Activated T-helper 1 cell treated with anti-CD3 and anti-CD28 coated beads, Interleukin-12 subunit alpha, Interleukin-12 subunit beta, Interleukin-2, Interleukin-4 antibody, amounts not matched to agents 30 ng/mL and 10 ng/mL and 1 ng/mL, durations not matched to agents 14 hours and 24 hours and 36 hours (primary cell): ENCODE results near the gene TBC1D1. TPM values are rescaled to one million over a fixed set of nuclear protein-coding genes. Genes with fewer than 3 reads are reported as not detected.
"Not testable (repeated sequence)": the region's sequence is repeated elsewhere in the genome, so short reads cannot be mapped to it uniquely, and the experiment has no call there.

Experiments used
- DNase-seq: peaks from one replicate; pipeline ENCODE4 v3.0.0; 2021; ENCODE audit warnings: low spot score
- H3K27ac Mint-ChIP-seq: one replicate; pipeline ENCODE4 v1.8.0; 2021; ENCODE audit warnings: mild to moderate bottlenecking, mixed read lengths
- H3K27me3 Mint-ChIP-seq: one replicate; pipeline ENCODE4 v1.8.0; 2022; ENCODE audit warnings: mild to moderate bottlenecking, moderate library complexity, mixed read lengths; ENCODE audit not compliant: insufficient read depth
- H3K36me3 Mint-ChIP-seq: one replicate; pipeline ENCODE4 v1.8.0; 2021; ENCODE audit warnings: low read depth, mixed read lengths
- H3K4me1 Mint-ChIP-seq: one replicate; pipeline ENCODE4 v1.8.0; 2021; ENCODE audit warnings: low read depth, mixed read lengths
- H3K4me3 Mint-ChIP-seq: one replicate; pipeline ENCODE4 v1.8.0; 2021; ENCODE audit warnings: mild to moderate bottlenecking, moderate library complexity, mixed read lengths
- H3K9me3 Mint-ChIP-seq: one replicate; pipeline ENCODE4 v1.8.0; 2021; ENCODE audit warnings: mixed read lengths
- intact Hi-C: fragments of 100-400 bp; cut with micrococcal nuclease; formaldehyde crosslinking; loops from one replicate; pipeline ENCODE4 v1.15.1; 2024
- total RNA-seq: library from RNA; stranded (reverse); gene quantifications from 2 replicates; pipeline ENCODE4 v1.2.3, GENCODE V29; 2022

The TBC1D1 gene
- total RNA-seq, 1 donor from 2014 or later, result 52.6 TPM

DNA sequence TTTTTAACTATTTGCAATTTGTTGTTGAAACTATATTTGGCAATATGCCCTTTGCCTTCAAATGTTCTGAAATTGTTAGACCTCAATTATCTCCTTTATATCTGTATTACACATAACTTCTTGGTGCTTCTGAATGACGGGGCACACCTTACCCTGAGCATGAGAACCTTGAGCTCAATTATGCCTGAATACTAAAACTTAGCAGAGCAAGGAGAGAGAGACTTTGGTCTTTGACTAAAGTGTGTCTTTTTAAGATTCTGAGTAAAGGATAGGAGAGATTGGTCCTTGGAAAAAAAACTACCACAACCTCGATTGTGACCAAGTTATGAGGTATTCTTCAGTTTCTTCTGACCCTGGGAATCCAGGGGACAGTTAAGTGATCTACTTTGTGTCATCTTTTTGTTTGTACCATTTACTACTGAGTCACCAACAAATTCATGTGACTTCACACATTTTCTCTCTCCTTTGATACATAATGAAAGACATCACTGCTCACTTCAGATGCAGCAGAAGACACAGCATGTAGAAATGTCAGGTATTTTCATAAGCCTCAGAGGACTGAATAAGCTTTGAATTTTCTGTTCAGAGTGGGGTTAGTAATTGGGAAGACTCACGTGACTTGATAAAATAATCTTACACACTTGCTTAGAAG is 120.8 kb downstream of the TBC1D1 start:
- peaks cover 8% of the 10 kb centered on the region for H3K4me1 Mint-ChIP-seq
- H3K4me3 Mint-ChIP-seq, result no peak overlapping the region
- no peak overlapping the region for H3K27ac Mint-ChIP-seq
- no peak for DNase-seq
- H3K9me3 Mint-ChIP-seq, result no peaks in the 10 kb centered on the region
- intact Hi-C loops, result no loop called here
- H3K36me3 Mint-ChIP-seq, result peaks cover 7% of the 10 kb centered on the region
- no peaks in the 10 kb centered on the region for H3K27me3 Mint-ChIP-seq

DNA sequence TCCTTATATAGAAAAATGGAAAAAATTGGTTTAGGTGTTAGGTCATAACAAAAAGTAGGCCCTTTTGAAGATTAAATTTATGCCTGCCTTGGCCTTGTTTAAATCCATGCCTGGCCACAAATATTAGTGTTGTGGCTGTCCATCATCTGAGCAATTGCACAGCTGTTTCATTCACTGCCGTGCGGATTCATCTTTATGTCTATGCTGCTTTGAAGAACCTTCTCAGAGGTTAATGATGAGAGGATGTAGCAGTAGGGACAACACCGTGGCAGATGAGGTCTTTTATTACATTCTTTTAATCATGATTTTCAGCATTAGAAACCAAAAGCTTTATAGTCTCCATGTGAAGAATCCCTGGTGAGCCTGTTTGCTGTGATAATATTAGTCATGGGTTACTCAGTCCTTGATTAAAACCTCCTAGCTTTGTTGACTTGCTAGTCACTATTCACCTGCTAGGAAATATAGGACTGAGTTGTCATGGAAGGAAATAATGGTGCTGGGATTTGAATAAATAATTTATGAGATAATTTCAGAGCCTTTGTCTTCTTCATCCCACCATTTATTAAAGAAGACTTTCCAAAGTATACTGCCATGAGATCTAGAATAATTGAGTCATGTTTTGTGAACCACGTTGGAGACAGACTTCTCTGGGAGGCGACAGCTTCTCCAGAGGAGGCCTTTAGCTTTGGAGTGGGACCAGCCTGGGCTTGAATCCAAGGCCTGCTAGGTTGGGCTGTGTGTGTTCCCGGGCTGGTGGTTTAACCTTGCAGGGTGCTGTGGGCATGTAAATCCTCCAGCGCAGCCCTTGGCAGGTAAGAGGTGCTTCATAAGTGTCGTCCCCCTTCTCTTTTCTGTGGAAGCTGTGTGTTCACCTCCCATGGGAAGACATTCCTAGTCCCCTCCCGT is 122.8 kb downstream of the TBC1D1 start:
- intact Hi-C loops, result no loop called here

DNA sequence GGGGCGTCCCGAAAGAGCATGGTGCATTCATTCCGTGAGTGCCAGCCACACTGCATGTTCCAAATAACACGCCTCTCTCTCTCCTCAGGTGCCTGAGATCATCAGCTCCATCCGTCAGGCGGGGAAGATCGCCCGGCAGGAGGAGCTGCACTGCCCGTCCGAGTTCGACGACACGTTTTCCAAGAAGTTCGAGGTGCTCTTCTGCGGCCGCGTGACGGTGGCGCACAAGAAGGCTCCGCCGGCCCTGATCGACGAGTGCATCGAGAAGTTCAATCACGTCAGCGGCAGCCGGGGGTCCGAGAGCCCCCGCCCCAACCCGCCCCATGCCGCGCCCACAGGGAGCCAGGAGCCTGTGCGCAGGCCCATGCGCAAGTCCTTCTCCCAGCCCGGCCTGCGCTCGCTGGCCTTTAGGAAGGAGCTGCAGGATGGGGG is 123.6 kb downstream of the TBC1D1 start:
- Mint-ChIP-seq H3K27me3 (no peaks in the 10 kb centered on the region), H3K36me3 (peaks cover 12% of the 10 kb centered on the region), H3K4me3 (no peak overlapping the region), H3K9me3 (no peaks in the 10 kb centered on the region), H3K27ac (no peak overlapping the region), H3K4me1 (peaks cover 8% of the 10 kb centered on the region)
- DNase-seq, result no peak
- intact Hi-C loops, result no loop called here

More for the DNA sequence above, 122.8 kb downstream of the TBC1D1 start:
- Mint-ChIP-seq H3K4me3 (no peak overlapping the region), H3K27ac (no peak overlapping the region), H3K27me3 (no peaks in the 10 kb centered on the region), H3K4me1 (peaks cover 8% of the 10 kb centered on the region), H3K9me3 (no peaks in the 10 kb centered on the region), H3K36me3 (peaks cover 12% of the 10 kb centered on the region)
- DNase-seq, result no peak

- peaks cover 3% of the 10 kb centered on the region for H3K9me3 Mint-ChIP-seq
- H3K36me3 Mint-ChIP-seq, result peaks cover 18% of the 10 kb centered on the region
- DNase-seq, result no peak
- no peak overlapping the region for H3K27ac Mint-ChIP-seq
- intact Hi-C loops, result no loop called here
- H3K4me1 Mint-ChIP-seq, result peaks cover 8% of the 10 kb centered on the region
- H3K27me3 Mint-ChIP-seq, result no peaks in the 10 kb centered on the region
- H3K4me3 Mint-ChIP-seq, result no peak overlapping the region
Observed at GRCh38 chr4:38015886-38016515, 125.1 kb downstream of the TBC1D1 start.

DNA sequence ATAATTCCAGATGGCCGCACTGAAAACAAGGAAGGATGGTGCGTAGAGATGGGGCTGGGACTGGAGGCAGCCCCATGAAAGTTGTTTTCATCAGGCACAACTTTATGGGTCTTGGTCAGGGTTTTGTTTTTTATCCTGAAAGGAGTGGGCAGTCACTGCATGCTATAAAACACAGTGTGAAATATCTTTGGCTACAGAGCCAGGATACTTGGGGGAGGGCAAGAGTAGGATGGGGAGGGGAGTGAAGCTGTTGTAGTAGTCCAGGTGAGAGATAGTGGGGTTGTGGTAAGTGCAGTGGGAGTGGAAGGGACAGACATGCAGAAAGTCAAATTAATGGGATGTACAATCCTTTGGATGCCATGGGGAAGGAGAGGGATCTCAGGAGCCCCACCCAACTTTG is 125.8 kb downstream of the TBC1D1 start:
- Mint-ChIP-seq H3K27me3 (no peaks in the 10 kb centered on the region), H3K4me3 (no peak overlapping the region), H3K9me3 (peaks cover 3% of the 10 kb centered on the region), H3K36me3 (peaks cover 22% of the 10 kb centered on the region), H3K27ac (no peak overlapping the region), H3K4me1 (peaks cover 4% of the 10 kb centered on the region)
- no peak for DNase-seq
- intact Hi-C loops, result no loop called here

DNA sequence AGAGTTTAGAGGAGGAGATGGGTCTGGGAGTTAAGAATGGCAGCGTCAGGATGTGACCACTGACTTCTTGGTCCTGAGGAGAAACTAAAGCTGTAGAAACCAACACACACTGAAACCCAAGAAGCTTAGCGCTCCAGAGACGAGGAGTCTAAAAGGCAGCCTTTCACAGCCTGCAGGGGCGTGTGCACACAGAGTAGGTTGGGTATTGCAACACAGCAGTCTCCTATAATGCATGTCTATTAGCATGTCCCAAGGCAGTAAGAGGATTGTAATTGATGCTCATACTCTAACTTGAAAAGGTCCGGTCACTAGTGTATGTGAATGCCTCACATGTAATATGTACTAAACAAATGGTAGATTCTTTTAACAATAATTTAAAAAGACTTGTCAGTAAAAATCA is 126.7 kb downstream of the TBC1D1 start:
- Mint-ChIP-seq H3K27ac (no peak overlapping the region), H3K4me3 (no peak overlapping the region), H3K9me3 (peaks cover 3% of the 10 kb centered on the region), H3K36me3 (peaks cover 28% of the 10 kb centered on the region), H3K4me1 (no peaks in the 10 kb centered on the region), H3K27me3 (no peaks in the 10 kb centered on the region)
- intact Hi-C loops, result no loop called here
- DNase-seq, result no peak

DNA sequence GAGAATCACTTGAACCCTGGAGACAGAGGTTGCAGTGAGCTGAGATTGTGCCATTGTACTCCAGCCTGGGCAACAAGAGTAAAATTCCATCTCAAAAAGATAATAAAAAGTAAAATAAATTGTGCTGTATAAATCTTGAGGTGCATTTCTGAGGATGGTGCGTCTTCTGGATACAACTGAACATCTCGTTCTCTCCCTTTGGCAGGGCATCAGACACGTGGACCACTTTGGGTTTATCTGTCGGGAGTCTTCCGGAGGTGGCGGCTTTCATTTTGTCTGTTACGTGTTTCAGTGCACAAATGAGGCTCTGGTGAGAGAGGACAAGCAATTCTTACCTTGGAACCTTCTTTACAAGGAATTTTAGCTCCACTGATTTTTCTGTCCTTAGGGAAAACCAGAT is 129.5 kb downstream of the TBC1D1 start:
- Mint-ChIP-seq H3K27me3 (no peaks in the 10 kb centered on the region), H3K4me3 (no peak overlapping the region), H3K27ac (no peak overlapping the region), H3K4me1 (no peaks in the 10 kb centered on the region), H3K9me3 (peaks cover 3% of the 10 kb centered on the region), H3K36me3 (peaks cover 27% of the 10 kb centered on the region)
- DNase-seq, result no peak
- intact Hi-C loops, result no loop called here

DNA sequence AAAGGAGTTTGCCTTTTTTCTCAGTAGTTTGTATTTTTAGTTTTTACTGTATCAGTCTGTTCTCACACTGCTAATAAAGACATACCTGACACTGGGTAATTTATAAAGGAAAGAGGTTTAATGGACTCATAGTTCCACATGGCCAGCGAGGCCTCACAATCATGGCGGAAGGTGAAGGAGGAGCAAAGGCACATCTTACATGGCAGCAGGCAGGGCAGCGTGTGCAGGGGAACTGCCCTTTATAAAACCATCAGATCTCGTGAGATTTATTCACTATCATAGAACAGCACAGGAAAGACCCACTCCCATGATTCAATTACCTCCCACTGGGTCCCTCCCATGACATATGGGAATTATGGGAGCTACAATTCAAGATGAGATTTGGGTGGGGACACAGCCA is 130.1 kb downstream of the TBC1D1 start:
- H3K27me3 Mint-ChIP-seq, H3K4me1 Mint-ChIP-seq, H3K4me3 Mint-ChIP-seq, DNase-seq, intact Hi-C loops, H3K27ac Mint-ChIP-seq, H3K9me3 Mint-ChIP-seq: not testable (repeated sequence)
- H3K36me3 Mint-ChIP-seq, result peaks cover 26% of the 10 kb centered on the region

DNA sequence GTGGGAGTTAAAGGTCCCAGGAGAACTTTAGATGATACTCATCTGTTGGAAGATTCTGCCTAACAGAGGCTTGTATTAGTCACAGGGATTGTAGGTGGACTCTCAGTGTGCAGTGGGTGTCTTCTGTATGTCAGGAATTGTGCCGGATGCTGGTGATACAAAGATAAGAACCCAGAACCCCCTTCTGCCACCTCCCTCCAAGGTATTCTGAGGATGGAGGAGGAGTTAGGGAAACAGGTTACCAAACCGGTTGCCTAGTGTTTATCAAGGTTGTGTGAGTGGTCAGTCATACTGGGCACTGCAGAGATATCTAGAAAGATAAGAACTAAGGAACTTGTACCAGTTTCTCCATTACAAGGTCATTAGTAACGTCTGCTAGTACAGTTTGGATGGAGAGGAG is 130.9 kb downstream of the TBC1D1 start:
- intact Hi-C loops, result no loop called here
- Mint-ChIP-seq H3K4me1 (no peaks in the 10 kb centered on the region), H3K27me3 (no peaks in the 10 kb centered on the region), H3K36me3 (peaks cover 23% of the 10 kb centered on the region), H3K9me3 (peaks cover 3% of the 10 kb centered on the region), H3K27ac (no peak overlapping the region), H3K4me3 (no peak overlapping the region)
- DNase-seq, result no peak

DNA sequence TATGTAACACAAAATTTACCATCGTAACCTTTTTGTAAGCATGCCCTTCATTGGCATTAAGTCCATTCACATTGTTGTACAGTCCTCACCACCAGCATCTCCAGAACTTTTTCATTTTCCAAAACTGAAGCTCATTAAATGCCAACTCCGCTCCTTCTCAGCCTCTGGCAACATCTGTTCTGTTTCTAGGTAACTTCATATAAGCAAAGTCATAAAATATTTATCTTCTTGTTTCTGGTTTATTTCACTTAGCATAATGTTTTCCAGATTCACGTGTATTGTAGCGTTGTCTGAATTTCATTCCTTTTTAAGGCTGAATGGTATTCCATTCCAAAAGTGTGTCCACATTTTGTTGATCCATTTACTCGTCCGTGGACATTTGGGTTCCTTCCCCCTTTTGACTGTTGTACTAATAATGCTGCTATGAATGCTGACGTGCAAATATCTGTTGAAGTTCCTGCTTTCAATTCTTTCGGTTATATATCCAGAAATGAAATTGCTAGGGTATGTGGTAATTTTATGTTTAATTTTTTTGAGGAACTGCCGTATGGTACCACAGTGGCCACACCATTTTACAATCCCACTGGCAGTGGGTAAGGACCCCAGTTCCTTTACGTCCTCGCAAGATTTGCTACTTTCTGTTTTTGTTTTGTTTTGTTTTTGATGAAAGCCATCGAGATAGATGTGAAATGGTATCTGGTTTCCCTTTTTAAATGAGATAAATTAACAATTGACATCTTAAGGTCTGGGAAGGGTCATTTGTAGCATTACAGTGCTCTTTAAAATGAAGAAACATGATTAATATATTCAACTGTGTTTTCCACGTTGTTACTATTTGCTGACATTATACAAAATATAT is 132.7 kb downstream of the TBC1D1 start:
- no peak overlapping the region for H3K4me3 Mint-ChIP-seq
- H3K9me3 Mint-ChIP-seq, result peaks cover 3% of the 10 kb centered on the region
- H3K36me3 Mint-ChIP-seq, result peaks cover 21% of the 10 kb centered on the region
- no peaks in the 10 kb centered on the region for H3K27me3 Mint-ChIP-seq
- intact Hi-C loops, result no loop called here
- no peak overlapping the region for H3K27ac Mint-ChIP-seq
- no peak for DNase-seq
- no peaks in the 10 kb centered on the region for H3K4me1 Mint-ChIP-seq

- H3K4me1 Mint-ChIP-seq, result no peaks in the 10 kb centered on the region
- intact Hi-C loops, result no loop called here
- no peak for DNase-seq
- H3K27me3 Mint-ChIP-seq, result no peaks in the 10 kb centered on the region
- no peak overlapping the region for H3K27ac Mint-ChIP-seq
- H3K36me3 Mint-ChIP-seq, result peaks cover 25% of the 10 kb centered on the region
- H3K9me3 Mint-ChIP-seq, result peaks cover 3% of the 10 kb centered on the region
- H3K4me3 Mint-ChIP-seq, result no peak overlapping the region
Observed at GRCh38 chr4:38024206-38024509, 133.3 kb downstream of the TBC1D1 start.

DNA sequence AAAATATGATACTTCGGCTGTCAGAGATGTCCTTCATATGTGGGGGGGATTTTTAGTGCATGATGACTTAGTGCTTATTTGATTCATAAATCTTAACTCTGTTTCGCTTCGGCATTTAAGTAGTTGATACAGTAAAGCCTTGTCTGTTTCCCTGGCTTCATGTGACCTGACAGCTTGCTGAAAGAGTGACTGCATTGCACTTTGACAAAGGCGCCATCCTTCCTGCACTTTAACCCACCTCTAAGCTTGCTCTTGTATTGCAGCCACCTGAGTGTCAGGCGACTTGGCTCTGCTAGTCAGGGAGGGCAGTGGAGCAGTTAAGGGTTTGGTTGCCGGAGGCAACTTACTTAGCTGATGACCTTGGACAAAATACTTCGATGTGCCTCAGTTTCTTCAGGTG is 134.8 kb downstream of the TBC1D1 start:
- no peak for DNase-seq
- Mint-ChIP-seq H3K27ac (no peak overlapping the region), H3K4me1 (no peaks in the 10 kb centered on the region), H3K27me3 (no peaks in the 10 kb centered on the region), H3K9me3 (peaks cover 3% of the 10 kb centered on the region), H3K4me3 (no peak overlapping the region), H3K36me3 (peaks cover 28% of the 10 kb centered on the region)
- intact Hi-C loops, result no loop called here
